Measurements from ENCODE around the gene ZNF585A.

The ZNF585A gene

DNA sequence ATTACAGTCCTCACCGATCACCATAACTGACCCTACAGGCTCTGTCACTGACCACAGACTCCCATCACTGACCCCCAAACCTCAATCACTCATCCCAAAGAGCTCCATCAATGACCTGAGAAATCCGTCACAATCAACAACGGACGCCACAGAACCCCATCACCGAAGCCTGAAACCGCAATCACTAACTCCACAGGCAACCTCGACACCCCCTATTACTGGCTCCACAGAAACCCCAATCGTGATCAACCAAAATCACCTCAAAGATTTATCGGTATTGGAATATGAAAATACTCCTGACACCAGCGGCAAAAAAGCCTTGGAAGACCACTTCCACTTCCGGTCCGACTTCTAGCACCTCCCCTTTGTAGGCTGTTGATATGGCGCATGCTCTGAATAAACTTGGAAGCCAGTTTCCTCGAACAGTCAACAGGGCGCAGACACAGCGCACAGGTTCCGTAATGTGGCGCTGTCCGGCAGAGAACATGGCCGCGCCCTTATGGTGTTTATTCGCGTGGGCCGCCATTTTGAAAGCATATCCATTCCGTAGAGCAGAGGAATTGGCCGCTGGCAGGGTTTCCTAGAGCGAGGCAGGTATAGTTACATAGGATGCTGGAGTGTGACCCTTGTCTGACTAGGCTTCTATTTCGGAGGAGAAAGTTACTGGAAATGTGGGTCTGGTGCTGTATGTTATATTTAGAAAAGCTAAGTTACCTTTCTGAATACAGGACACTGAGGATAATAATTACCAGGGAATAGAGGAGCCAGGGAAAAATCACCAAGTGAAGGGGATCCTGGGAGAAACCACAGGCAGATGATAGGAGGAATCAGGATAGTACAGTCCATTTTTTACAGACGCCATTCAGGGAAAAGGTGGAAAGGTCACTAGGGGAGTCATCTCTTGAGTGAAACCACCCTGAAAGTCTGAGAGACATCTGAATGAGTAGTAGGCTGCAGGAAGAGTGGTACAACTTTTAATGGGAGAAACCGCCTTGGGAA lies at the start of gene ZNF585A:
Gene ZNF585A (minus strand): TSS at position 328 of the 999 bp plus-strand sequence. CDS start 2,785 bp downstream, outside the sequence.
- ChIA-PET CTCF (interaction anchor here (0.9 kb wide), 1 partner anchor 11 kb away, joined by 3 read pairs; no protein-coding TSS in a partner anchor), POLR2A (no interaction called here)
- DNase-seq (ENCODE audit: extremely low spot score), result peak; percentile 85
- TF ChIP-seq, protein P1, sequence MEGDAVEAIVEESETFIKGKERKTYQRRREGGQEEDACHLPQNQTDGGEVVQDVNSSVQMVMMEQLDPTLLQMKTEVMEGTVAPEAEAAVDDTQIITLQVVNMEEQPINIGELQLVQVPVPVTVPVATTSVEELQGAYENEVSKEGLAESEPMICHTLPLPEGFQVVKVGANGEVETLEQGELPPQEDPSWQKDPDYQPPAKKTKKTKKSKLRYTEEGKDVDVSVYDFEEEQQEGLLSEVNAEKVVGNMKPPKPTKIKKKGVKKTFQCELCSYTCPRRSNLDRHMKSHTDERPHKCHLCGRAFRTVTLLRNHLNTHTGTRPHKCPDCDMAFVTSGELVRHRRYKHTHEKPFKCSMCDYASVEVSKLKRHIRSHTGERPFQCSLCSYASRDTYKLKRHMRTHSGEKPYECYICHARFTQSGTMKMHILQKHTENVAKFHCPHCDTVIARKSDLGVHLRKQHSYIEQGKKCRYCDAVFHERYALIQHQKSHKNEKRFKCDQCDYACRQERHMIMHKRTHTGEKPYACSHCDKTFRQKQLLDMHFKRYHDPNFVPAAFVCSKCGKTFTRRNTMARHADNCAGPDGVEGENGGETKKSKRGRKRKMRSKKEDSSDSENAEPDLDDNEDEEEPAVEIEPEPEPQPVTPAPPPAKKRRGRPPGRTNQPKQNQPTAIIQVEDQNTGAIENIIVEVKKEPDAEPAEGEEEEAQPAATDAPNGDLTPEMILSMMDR (IDR thresholded peaks at IDR 0.05; ENCODE audit: control extremely low read depth, extremely low read depth, low read depth, missing control alignments), result peak; percentile 6

GRCh38 chr19:37221136-37221535 lies 48.6 kb upstream of the ZNF585A start:
- DNase-seq (ENCODE audit: extremely low spot score), result no peak
- POLR2A ChIA-PET, result no interaction called here
- TF ChIP-seq, protein P1 (IDR thresholded peaks at IDR 0.05; ENCODE audit: control extremely low read depth, extremely low read depth, low read depth, missing control alignments), result no peak
- CTCF ChIA-PET, result interaction anchor here (1.2 kb wide), 1 partner anchor 9 kb away, joined by 3 read pairs; no protein-coding TSS in a partner anchor

DNA sequence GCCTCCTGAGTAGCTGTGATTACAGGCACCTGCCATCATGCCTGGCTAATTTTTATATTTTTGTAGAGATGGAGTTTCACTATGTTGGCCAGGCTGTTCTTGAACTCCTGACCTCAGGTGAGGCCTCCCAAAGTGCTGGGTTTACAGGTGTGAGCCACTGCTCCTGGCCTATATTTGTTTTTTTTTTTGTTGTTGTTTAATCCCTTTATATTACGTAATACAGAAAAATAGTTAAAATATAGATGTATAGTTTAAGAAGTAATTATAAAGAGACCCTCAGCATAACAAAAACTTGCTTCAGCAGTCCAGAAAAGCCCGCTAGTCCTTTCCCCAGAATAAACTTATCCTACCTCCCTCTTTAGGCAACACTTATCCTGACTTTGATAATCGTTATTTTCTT lies 47.9 kb upstream of the ZNF585A start:
- ChIA-PET POLR2A (no interaction called here), CTCF (no interaction called here)
- DNase-seq (ENCODE audit: extremely low spot score), result no peak
- TF ChIP-seq, protein P1 (IDR thresholded peaks at IDR 0.05; ENCODE audit: control extremely low read depth, extremely low read depth, low read depth, missing control alignments), result no peak

DNA sequence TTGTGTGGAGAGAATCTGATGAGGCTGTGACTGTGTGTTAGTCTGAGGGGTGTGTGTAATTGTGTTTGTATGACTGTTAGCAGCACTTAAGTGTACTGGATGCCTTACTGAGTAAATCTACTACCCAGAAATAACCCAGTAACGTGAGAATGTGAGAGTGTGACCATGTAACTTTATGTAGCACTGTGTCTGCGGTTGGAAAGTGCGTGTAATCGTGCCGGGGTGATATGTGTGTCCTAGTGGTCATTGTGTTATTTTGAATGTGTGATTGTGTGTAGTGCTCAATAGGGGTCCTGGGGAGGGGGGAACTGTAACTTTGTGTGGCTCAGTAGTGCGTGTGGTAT lies 46.1 kb upstream of the ZNF585A start:
- CTCF ChIA-PET, result no interaction called here
- DNase-seq (ENCODE audit: extremely low spot score), result no peak
- POLR2A ChIA-PET, result no interaction called here
- TF ChIP-seq, protein P1 (IDR thresholded peaks at IDR 0.05; ENCODE audit: control extremely low read depth, extremely low read depth, low read depth, missing control alignments), result no peak

DNA sequence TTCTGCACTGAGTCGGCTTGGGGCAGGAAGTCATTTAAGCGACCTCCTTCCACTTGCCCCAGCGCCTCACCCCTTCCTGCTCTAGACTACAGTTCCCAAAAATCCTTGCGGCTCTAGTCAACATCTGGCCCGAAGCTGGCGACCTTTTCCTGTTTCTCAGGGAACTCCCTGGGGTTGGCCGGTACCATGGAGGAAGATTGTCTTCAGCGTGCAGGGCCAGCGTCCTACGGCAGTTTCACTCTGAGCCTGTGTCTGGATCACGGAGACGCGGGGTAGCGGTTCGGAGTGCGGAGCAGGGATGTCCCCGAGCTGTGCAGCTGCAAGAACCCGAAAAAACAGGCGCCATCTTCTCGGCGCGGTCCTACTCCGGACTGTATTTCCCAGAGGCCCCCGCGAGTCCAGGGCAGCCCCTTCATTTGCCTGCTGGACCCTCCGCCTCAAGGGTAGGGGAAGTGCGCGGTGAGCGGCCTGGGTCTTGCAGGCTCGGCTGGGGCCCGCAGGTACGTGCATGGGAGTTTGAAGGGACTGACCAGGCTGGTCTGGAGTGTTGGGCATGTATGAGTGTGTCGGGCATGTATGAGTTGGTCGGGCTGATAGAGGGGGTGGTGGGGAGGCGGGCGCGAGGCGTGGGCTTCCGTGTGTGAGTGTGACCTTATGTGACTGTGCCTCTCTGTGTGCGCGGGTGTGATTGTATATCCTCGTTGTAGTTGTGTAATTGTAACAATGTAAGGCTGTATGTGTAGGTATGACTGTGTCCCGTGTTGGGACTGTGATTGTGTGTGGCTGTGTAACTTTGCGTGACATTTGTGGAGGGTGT lies 45.5 kb upstream of the ZNF585A start, which contains the start of gene ZNF383:
Gene ZNF383 (plus strand): TSS at position 440 of the 817 bp plus-strand sequence. CDS start 12,240 bp downstream, outside the sequence.
- TF ChIP-seq, protein P1 (IDR thresholded peaks at IDR 0.05; ENCODE audit: control extremely low read depth, extremely low read depth, low read depth, missing control alignments), result no peak
- ChIA-PET POLR2A (no interaction called here), CTCF (interaction anchor here (1.1 kb wide), 1 partner anchor 15 kb away, joined by 3 read pairs; no protein-coding TSS in a partner anchor)
- DNase-seq (ENCODE audit: extremely low spot score), result peak; percentile 88

DNA sequence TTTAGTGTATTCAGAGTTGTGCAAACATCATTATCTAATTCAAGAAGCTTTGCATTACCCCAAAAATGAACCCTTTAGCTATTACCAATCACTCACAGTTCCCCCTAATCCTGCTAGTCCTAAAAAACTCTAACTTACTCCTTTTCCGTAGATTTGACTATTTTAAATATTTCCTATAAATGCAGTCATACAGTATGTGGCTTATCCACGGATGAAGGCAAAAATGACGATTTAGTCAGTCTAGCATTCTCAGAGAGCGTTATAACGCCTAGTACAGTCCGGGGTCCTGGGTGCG lies 44.9 kb upstream of the ZNF585A start:
- CTCF ChIA-PET, result interaction anchor here (1.1 kb wide), 1 partner anchor 15 kb away, joined by 3 read pairs; no protein-coding TSS in a partner anchor
- no peak for DNase-seq (ENCODE audit: extremely low spot score)
- TF ChIP-seq, protein P1 (IDR thresholded peaks at IDR 0.05; ENCODE audit: control extremely low read depth, extremely low read depth, low read depth, missing control alignments), result no peak
- POLR2A ChIA-PET, result no interaction called here
